PC-9 (cell line): ENCODE data around the gene SPATS2. TPM values are rescaled to one million over a fixed set of nuclear protein-coding genes. Genes with fewer than 3 reads are reported as not detected.

Experiments
- BruUV-seq: library from RNA; stranded (reverse); fragments of 400-500 nt; replicated peaks from 2 replicates; lab custom pipeline; 2021; lab: Mats Ljungman, UMichigan
- CTCF ChIA-PET: fragments of 300-600 bp; sonication (Branson Sonifier 250); formaldehyde crosslinking; loops from one replicate; lab custom pipeline; 2022; ENCODE audit warnings: antibody characterized with exemption; lab: Charles Lee
- POLR2A ChIA-PET: fragments of 300-600 bp; sonication (Branson Sonifier 250); formaldehyde crosslinking; loops from one replicate; lab custom pipeline; 2022; ENCODE audit warnings: antibody characterized with exemption; ENCODE audit not compliant: unreplicated experiment; lab: Charles Lee
- DNase-seq, 2 experiments: peaks; one replicate each; pipeline versions ENCODE4 v3.0.0 to v3.0.0-alpha.2; 2015 to 2022; ENCODE audit warnings: mixed read lengths in 1 of 2
- H2AFZ ChIP-seq: fragments of 200-600 bp; sonication (generic); 2 replicates; pipeline ENCODE4 v1.8.1; 2017; ENCODE audit warnings: antibody characterized with exemption
- H3F3A ChIP-seq: fragments of 200-600 bp; sonication (generic); 2 replicates; pipeline ENCODE4 v1.8.1; 2017; ENCODE audit warnings: antibody characterized with exemption, mild to moderate bottlenecking, low read depth; ENCODE audit not compliant: insufficient read depth
- H3K27ac ChIP-seq: fragments of 200-600 bp; sonication (generic); 2 replicates; pipeline ENCODE4 v1.6.1; 2016; ENCODE audit warnings: mixed run types
- H3K27me3 ChIP-seq: fragments of 200-600 bp; sonication (generic); 2 replicates; pipeline ENCODE4 v1.6.1; 2016; ENCODE audit warnings: low read depth, mixed run types; ENCODE audit not compliant: insufficient read depth
- H3K36me3 ChIP-seq: fragments of 200-600 bp; sonication (generic); 2 replicates; pipeline ENCODE4 v1.6.1; 2016; ENCODE audit warnings: low read depth, mixed run types
- H3K4me1 ChIP-seq: fragments of 200-600 bp; sonication (generic); replicated peaks from 2 replicates; pipeline ENCODE4 v1.6.1; 2016; ENCODE audit warnings: mixed run types; ENCODE audit not compliant: insufficient read depth
- H3K4me2 ChIP-seq: fragments of 200-600 bp; sonication (generic); 2 replicates; pipeline ENCODE4 v1.6.1; 2017; ENCODE audit warnings: mixed run types
- H3K4me3 ChIP-seq: fragments of 200-600 bp; sonication (generic); 2 replicates; pipeline ENCODE4 v1.6.1; 2016; ENCODE audit warnings: mixed run types
- H3K79me2 ChIP-seq: fragments of 200-600 bp; sonication (generic); 2 replicates; pipeline ENCODE4 v1.6.1; 2017; ENCODE audit warnings: low read depth, mixed run types
- H3K9me2 ChIP-seq: fragments of 200-600 bp; sonication (generic); 2 replicates; pipeline ENCODE4 v1.8.1; 2017; ENCODE audit warnings: mild to moderate bottlenecking; ENCODE audit not compliant: insufficient read depth
- H3K9me3 ChIP-seq: fragments of 200-600 bp; sonication (generic); 2 replicates; pipeline ENCODE4 v1.8.1; 2016; ENCODE audit warnings: low read depth; ENCODE audit not compliant: insufficient read depth
- H4K20me1 ChIP-seq: fragments of 200-600 bp; sonication (generic); 2 replicates; pipeline ENCODE4 v1.8.1; 2017; ENCODE audit not compliant: insufficient read depth
- CTCF ChIP-seq: fragments of 200-600 bp; sonication (generic); conservative IDR thresholded peaks from 2 replicates; pipeline ENCODE4 v1.6.1; 2017; ENCODE audit warnings: mixed run types, antibody characterized with exemption, mild to moderate bottlenecking, moderate library complexity
- EZH2 ChIP-seq: fragments of 200-600 bp; sonication (generic); IDR thresholded peaks from 2 replicates; pipeline ENCODE4 v1.8.0; 2017; ENCODE audit warnings: antibody characterized with exemption, low read depth
- intact Hi-C: fragments of 100-400 bp; cut with micrococcal nuclease; formaldehyde crosslinking; loops from one replicate; pipeline ENCODE4 v1.10.0; 2022; ENCODE audit not compliant: unreplicated experiment
- total RNA-seq: library from RNA; stranded (reverse); gene quantifications from 2 replicates; pipeline ENCODE4 v1.2.3, GENCODE V29; 2021

Gene SPATS2
- total RNA-seq, 1 experiment from 2014 or later, result 65.1 TPM

DNA sequence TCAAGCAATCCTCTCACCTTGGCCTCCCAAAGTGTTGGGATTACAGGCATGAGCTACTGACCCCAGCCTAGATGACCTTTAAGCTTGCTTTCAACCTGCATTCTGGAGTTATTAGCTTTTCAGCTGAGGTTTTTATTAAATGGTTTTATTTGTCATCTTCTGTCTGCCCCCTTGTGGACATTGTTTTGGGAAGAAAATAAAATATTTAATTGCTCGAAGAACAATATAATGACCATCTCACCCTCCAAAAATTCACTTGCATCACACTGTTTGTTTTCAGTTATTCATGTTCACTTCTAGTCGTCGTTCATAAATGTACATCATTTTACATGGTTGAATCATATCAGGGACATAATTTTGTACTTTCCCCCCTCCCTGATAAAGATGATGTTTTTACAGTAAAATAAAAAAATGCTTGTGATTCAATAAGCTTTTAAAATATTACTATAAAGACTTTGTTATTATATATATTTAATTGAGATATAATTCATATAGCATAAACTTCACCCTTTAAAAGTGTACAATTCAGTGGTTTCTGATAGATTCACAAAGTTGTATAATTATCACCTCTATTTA is 10.1 kb upstream of the SPATS2 start:
- peak in 1 of 2 experiments; percentile 57 for DNase-seq

DNA sequence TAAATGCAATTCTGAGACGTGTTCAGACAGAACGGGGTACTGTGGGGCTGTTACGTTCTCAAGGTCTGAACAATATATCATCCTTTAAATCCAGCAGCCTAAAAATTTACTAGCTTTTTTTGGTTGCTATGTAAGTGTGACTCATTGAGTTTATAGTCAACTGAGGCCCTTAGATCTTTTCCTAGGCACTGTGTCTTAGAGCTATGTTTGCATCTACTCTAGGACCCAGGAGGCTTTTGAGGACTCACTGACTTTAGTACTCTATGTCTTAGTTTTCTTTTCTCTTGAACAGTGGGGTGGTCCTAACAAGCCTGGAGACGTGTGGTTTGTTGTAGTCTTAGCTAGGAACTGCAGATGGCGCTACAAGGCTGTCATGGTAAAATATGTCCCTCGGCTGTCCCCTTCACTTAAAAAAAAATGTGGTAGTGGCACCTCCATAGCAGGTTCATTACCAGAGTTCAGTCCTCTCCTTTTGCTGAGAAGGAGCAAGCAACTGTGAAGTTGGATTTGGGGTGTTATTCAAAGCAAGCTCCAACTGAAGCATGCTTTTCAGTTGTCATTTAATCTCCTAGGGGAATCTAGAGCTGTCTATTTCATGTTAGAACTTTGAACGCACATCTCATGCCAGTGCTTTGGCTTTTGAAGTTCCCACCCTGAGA is 8.7 kb upstream of the SPATS2 start:
- TF ChIP-seq CTCF (peak; percentile 87), EZH2 (no peak)
- Histone ChIP-seq H3K9me2 (no peaks in the 10 kb centered on the region), H3K4me1 (no peaks in the 10 kb centered on the region), H3K79me2 (no peaks in the 10 kb centered on the region), H3K36me3 (no peaks in the 10 kb centered on the region), H3K27me3 (no peaks in the 10 kb centered on the region), H2AFZ (no peak overlapping the region), H3K4me3 (no peak overlapping the region), H3K9me3 (no peaks in the 10 kb centered on the region), H4K20me1 (no peaks in the 10 kb centered on the region), H3K27ac (no peak overlapping the region), H3K4me2 (no peak overlapping the region), H3F3A (no peaks in the 10 kb centered on the region; the same call in 1 of the 2 replicates)
- no TSS peak for BruUV-seq
- intact Hi-C loops, result loop anchor here (1.0 kb wide), 3 partner anchors 156 to 222 kb away; no protein-coding TSS in a partner anchor
- POLR2A ChIA-PET, result interaction anchor here (0.6 to 0.8 kb wide), 3 partner anchors 8 to 168 kb away, joined by 7 to 22 read pairs (median 10); partner anchors contain the start of gene SPATS2
- peak; percentile 51 to 54 for DNase-seq
- CTCF ChIA-PET, result interaction anchor here (0.5 to 3.1 kb wide), 16 partner anchors 11 to 405 kb away, joined by 3 to 51 read pairs (median 6); partner anchors contain the start of gene DNAJC22

More for the DNA sequence above, 10.1 kb upstream of the SPATS2 start:
- H3K4me1 ChIP-seq, result no peaks in the 10 kb centered on the region
- no peaks in the 10 kb centered on the region for H3K9me3 ChIP-seq
- no peaks in the 10 kb centered on the region for H3K27me3 ChIP-seq
- no peaks in the 10 kb centered on the region; the same call in 1 of the 2 replicates for H3F3A ChIP-seq
- BruUV-seq, result no TSS peak
- no peak overlapping the region for H3K27ac ChIP-seq
- intact Hi-C loops, result loop anchor here (1.0 kb wide), 2 partner anchors 26 to 69 kb away; no protein-coding TSS in a partner anchor
- POLR2A ChIA-PET, result interaction anchor here (0.7 kb wide), 2 partner anchors 154 to 384 kb away, joined by 8 to 9 read pairs; no protein-coding TSS in a partner anchor
- H3K79me2 ChIP-seq, result no peaks in the 10 kb centered on the region
- H4K20me1 ChIP-seq, result no peaks in the 10 kb centered on the region
- H2AFZ ChIP-seq, result no peak overlapping the region
- CTCF ChIA-PET, result interaction anchor here (0.6 to 3.1 kb wide), 10 partner anchors 11 to 223 kb away, joined by 3 to 51 read pairs (median 5); partner anchors contain the start of gene DNAJC22
- no peaks in the 10 kb centered on the region for H3K36me3 ChIP-seq
- H3K4me2 ChIP-seq, result no peak overlapping the region
- no peaks in the 10 kb centered on the region for H3K9me2 ChIP-seq
- H3K4me3 ChIP-seq, result no peak overlapping the region
- peak; percentile 80 for TF ChIP-seq CTCF
- no peak for TF ChIP-seq EZH2

- Histone ChIP-seq H3K4me3 (no peak overlapping the region), H3K9me3 (no peaks in the 10 kb centered on the region), H3F3A (peaks cover 3% of the 10 kb centered on the region; the same call in 1 of the 2 replicates), H3K79me2 (no peaks in the 10 kb centered on the region), H3K27me3 (no peaks in the 10 kb centered on the region), H3K4me2 (no peak overlapping the region), H3K36me3 (no peaks in the 10 kb centered on the region), H3K9me2 (no peaks in the 10 kb centered on the region), H4K20me1 (no peaks in the 10 kb centered on the region), H3K27ac (no peak overlapping the region), H2AFZ (no peak overlapping the region), H3K4me1 (peaks cover 2% of the 10 kb centered on the region)
- ChIA-PET POLR2A (no interaction called here), CTCF (interaction anchor here (3.0 to 3.1 kb wide), 2 partner anchors 154 to 220 kb away, joined by 29 to 51 read pairs; no protein-coding TSS in a partner anchor)
- DNase-seq, result no peak
- intact Hi-C loops, result loop anchor here (10.0 kb wide), 1 partner anchor 345 kb away; the partner anchor contains the start of gene FMNL3
- BruUV-seq, result no TSS peak
- no peak for TF ChIP-seq CTCF
- no peak for TF ChIP-seq EZH2
These were observed 7.6 kb upstream of the SPATS2 start for GRCh38 chr12:49359671-49360070.
